DND-41 (cell line): ENCODE measurements around the gene U2AF1L4.

Source experiments
- EZH2 ChIP-seq: IDR thresholded peaks from 3 replicates; pipeline ENCODE4 v1.6.1; 2012; ENCODE audit warnings: borderline replicate concordance, low read depth, mild to moderate bottlenecking, moderate library complexity, low read length, inconsistent platforms; ENCODE audit not compliant: severe bottlenecking
- TF ChIP-seq, protein P1 (sequence below): IDR thresholded peaks from 2 replicates; pipeline ENCODE4 v1.5.1; 2012; ENCODE audit warnings: borderline replicate concordance, low read length, moderate library complexity, mild to moderate bottlenecking; ENCODE audit not compliant: poor library complexity, severe bottlenecking; ENCODE audit errors: extremely low read depth

DNA sequence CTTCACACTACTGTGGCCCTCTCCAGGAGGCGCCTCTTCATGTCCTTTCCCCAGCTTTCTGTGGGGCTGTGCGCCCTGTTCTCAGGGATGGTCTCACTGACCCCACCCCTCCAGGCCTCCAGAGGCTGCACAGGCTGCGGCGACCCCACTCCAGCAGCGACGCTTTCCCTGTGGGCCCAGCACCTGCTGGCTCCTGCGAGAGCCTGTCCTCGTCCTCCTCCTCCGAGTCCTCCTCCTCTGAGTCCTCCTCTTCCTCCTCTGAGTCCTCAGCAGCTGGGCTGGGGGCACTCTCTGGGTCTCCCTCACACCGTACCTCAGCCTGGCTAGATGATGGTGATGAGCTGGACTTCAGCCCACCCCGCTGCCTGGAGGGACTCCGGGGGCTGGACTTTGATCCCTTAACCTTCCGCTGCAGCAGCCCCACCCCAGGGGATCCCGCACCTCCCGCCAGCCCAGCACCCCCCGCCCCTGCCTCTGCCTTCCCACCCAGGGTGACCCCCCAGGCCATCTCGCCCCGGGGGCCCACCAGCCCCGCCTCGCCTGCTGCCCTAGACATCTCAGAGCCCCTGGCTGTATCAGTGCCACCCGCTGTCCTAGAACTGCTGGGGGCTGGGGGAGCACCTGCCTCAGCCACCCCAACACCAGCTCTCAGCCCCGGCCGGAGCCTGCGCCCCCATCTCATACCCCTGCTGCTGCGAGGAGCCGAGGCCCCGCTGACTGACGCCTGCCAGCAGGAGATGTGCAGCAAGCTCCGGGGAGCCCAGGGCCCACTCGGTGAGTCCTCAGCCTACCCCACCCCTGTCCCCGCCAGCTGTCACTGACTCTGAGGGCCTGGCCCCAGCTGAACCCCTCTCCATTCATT, 41.3 kb upstream of the U2AF1L4 start:
- TF ChIP-seq, protein P1, sequence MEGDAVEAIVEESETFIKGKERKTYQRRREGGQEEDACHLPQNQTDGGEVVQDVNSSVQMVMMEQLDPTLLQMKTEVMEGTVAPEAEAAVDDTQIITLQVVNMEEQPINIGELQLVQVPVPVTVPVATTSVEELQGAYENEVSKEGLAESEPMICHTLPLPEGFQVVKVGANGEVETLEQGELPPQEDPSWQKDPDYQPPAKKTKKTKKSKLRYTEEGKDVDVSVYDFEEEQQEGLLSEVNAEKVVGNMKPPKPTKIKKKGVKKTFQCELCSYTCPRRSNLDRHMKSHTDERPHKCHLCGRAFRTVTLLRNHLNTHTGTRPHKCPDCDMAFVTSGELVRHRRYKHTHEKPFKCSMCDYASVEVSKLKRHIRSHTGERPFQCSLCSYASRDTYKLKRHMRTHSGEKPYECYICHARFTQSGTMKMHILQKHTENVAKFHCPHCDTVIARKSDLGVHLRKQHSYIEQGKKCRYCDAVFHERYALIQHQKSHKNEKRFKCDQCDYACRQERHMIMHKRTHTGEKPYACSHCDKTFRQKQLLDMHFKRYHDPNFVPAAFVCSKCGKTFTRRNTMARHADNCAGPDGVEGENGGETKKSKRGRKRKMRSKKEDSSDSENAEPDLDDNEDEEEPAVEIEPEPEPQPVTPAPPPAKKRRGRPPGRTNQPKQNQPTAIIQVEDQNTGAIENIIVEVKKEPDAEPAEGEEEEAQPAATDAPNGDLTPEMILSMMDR, result no peak
- TF ChIP-seq EZH2, result no peak
